ENCODE data around the gene ACOD1.

ACOD1 gene

GRCh38 chr13:76992548-76993001, 44.3 kb downstream of the ACOD1 start:
- TF ChIP-seq CTCF (IDR thresholded peaks at IDR 0.05; ENCODE audit: unreplicated experiment in 3 of 3), result no peak
- H3K4me3 Mint-ChIP-seq, result peak overlapping the region; percentile 97 to 99 (median 99)
- peaks cover 21% of the 10 kb centered on the region for H3K4me1 Mint-ChIP-seq
- no peaks in the 10 kb centered on the region for H3K9me3 Mint-ChIP-seq
- no peaks in the 10 kb centered on the region for H3K27me3 Mint-ChIP-seq (ENCODE audit: low read depth)
- H3K27ac Mint-ChIP-seq, result peak overlapping the region; percentile 66 to 83 (median 79)
- H3K36me3 Mint-ChIP-seq (ENCODE audit: low read depth), result peaks cover 17% of the 10 kb centered on the region

- Mint-ChIP-seq H3K4me3 (peak overlapping the region; percentile 97 to 99 (median 99)), H3K4me1 (peaks cover 21% of the 10 kb centered on the region), H3K9me3 (no peaks in the 10 kb centered on the region), H3K36me3 (ENCODE audit: low read depth) (peaks cover 22% of the 10 kb centered on the region), H3K27me3 (ENCODE audit: low read depth) (no peaks in the 10 kb centered on the region), H3K27ac (peak overlapping the region in 2 of 3 experiments; percentile 66 to 79)
- no peak for TF ChIP-seq CTCF (IDR thresholded peaks at IDR 0.05; ENCODE audit: unreplicated experiment in 3 of 3)
Observed at GRCh38 chr13:76993021-76993420, 44.7 kb downstream of the ACOD1 start.

DNA sequence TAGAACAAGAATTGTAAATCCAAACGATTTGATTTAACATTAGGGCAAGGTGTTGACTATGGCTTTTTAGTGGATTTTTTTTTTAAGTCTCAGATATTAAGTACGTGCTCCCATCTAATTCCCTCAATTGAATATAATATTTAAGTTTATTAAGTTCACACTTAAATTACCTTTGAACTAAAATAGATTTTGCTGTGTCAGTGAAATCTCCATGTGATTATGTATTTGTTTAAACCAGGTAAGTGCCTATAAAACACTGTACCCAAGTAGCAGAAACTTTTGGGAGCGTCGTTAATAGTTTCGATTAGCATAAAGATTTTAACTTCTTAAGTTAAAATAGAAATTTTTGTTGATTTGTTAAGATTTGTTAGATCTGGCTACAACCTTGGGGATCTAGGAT, 45.2 kb downstream of the ACOD1 start:
- TF ChIP-seq CTCF (IDR thresholded peaks at IDR 0.05; ENCODE audit: unreplicated experiment in 3 of 3), result no peak
- H3K27ac Mint-ChIP-seq, result peak overlapping the region in 1 of 3 experiments; percentile 66
- H3K36me3 Mint-ChIP-seq (ENCODE audit: low read depth), result peaks cover 26% of the 10 kb centered on the region
- no peaks in the 10 kb centered on the region for H3K9me3 Mint-ChIP-seq
- no peaks in the 10 kb centered on the region for H3K27me3 Mint-ChIP-seq (ENCODE audit: low read depth)
- peak overlapping the region; percentile 97 to 99 (median 99) for H3K4me3 Mint-ChIP-seq
- H3K4me1 Mint-ChIP-seq, result peaks cover 21% of the 10 kb centered on the region

GRCh38 chr13:76994281-76994680, 46.0 kb downstream of the ACOD1 start:
- Mint-ChIP-seq H3K9me3 (no peaks in the 10 kb centered on the region), H3K27me3 (ENCODE audit: low read depth) (no peaks in the 10 kb centered on the region), H3K4me1 (peaks cover 21% of the 10 kb centered on the region), H3K27ac (peak overlapping the region in 1 of 3 experiments; percentile 42), H3K36me3 (ENCODE audit: low read depth) (peaks cover 34% of the 10 kb centered on the region), H3K4me3 (peak overlapping the region; percentile 97 to 99 (median 99))
- no peak for TF ChIP-seq CTCF (IDR thresholded peaks at IDR 0.05; ENCODE audit: unreplicated experiment in 3 of 3)

- Mint-ChIP-seq H3K27ac (no peak overlapping the region), H3K27me3 (ENCODE audit: low read depth) (no peaks in the 10 kb centered on the region), H3K4me3 (no peak overlapping the region), H3K36me3 (ENCODE audit: low read depth) (peaks cover 56% of the 10 kb centered on the region), H3K9me3 (no peaks in the 10 kb centered on the region), H3K4me1 (peaks cover 12% of the 10 kb centered on the region)
- TF ChIP-seq CTCF (IDR thresholded peaks at IDR 0.05; ENCODE audit: unreplicated experiment in 3 of 3), result no peak
Observed at GRCh38 chr13:77000475-77000874, 52.2 kb downstream of the ACOD1 start.

DNA sequence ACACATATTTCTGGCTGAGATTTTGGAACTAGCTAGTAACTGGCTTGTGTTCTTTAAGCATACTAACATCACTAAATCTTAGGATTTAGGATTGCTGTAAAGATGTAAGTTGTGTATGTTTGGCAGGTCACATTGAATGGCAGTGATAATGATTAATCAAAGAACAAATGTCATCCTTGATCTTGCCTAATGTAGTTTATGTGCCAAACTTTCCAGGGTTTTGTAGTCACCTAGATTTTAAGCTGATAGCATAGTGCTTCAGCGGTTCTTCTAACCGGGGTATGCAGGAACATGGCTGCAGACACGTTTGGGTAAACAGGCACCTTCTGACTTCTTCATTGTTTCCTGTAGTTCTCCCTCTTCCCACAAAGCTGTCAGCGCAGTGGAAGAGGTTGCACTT, 53.2 kb downstream of the ACOD1 start:
- Mint-ChIP-seq H3K9me3 (no peaks in the 10 kb centered on the region), H3K27me3 (ENCODE audit: low read depth) (no peaks in the 10 kb centered on the region), H3K4me1 (peaks cover 12% of the 10 kb centered on the region), H3K27ac (no peak overlapping the region), H3K4me3 (no peak overlapping the region), H3K36me3 (ENCODE audit: low read depth) (peaks cover 49% of the 10 kb centered on the region)
- no peak for TF ChIP-seq CTCF (IDR thresholded peaks at IDR 0.05; ENCODE audit: unreplicated experiment in 3 of 3)

Data from nephron (organoid).